Femur (tissue), 1 donor: ENCODE results near the gene DYRK3.

Source experiments
- DNase-seq: peaks from one replicate; pipeline ENCODE4 v3.0.0-alpha.2; 2017

The DYRK3 gene

DNA sequence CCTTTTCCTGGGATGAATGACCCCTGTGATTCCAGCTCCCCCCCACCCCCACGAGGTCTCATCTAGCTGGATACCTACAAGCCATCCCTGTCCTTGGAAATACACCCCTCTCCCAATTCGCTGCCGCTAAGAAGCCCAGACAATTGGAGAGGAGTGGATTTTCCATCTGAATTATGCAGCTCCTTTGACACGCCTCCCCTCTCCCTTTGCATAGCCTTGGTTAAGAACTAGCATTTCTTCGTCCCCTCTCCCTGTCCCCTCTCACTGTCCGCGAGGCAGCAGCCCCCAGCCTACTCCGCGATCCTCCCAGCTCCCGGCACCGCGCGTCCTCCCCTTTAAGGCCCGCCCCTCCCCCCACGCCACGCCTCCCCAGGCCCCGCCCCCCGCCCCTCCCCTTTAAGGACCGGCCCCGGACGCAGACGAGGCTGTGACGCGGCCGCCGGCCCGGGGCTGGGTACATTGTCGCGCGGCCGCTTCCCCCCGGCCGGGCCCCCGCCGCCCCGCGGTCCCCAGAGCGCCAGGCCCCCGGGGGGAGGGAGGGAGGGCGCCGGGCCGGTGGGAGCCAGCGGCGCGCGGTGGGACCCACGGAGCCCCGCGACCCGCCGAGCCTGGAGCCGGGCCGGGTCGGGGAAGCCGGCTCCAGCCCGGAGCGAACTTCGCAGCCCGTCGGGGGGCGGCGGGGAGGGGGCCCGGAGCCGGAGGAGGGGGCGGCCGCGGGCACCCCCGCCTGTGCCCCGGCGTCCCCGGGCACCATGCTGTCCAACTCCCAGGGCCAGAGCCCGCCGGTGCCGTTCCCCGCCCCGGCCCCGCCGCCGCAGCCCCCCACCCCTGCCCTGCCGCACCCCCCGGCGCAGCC, 49.4 kb downstream of the DYRK3 start, which contains the start of gene MAPKAPK2:
Gene MAPKAPK2, plus strand, starts transcription at position 428 of the 856 bp plus-strand sequence. Its CDS starts 325 bp downstream, at position 753.
- DNase-seq = peak; percentile 91

- DNase-seq = no peak
Measured at GRCh38 chr1:206685334-206685768, 50.0 kb downstream of the DYRK3 start.

GRCh38 chr1:206685769-206686477, 50.6 kb downstream of the DYRK3 start:
- DNase-seq = peak; percentile 73

- no peak for DNase-seq
Measured at GRCh38 chr1:206686478-206687249, 51.3 kb downstream of the DYRK3 start.

DNA sequence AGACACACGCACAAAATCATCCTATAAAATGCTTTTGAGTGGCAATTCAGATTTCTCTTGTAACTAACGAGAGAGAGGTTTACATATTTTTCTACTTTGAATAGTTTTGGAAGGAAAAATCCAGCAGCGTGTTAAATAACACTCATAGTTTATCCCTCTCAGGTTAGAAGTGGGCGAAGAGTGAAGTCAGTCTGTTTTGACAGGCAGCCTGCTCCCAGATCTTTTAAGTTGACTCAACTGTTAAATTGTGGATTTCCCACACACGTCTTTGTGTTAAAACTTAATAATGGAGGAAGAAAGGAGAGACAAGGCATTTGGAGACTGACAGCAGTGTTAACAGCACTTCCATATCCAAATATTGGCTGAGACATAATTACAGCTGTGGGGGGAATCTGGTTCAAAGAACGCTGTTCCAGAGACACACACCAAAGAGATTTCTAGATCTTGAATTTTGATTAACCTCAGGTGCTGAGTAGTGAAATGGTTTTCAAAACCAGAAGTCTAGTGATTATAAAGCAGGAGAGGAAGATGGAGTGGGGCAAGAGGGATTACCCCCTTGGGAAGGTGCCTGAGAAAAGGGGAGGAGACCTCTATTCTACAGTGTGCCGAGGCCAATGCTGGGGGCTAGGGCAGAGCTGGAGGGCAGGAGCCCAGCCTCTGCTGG, 52.0 kb downstream of the DYRK3 start:
- no peak for DNase-seq

DNA sequence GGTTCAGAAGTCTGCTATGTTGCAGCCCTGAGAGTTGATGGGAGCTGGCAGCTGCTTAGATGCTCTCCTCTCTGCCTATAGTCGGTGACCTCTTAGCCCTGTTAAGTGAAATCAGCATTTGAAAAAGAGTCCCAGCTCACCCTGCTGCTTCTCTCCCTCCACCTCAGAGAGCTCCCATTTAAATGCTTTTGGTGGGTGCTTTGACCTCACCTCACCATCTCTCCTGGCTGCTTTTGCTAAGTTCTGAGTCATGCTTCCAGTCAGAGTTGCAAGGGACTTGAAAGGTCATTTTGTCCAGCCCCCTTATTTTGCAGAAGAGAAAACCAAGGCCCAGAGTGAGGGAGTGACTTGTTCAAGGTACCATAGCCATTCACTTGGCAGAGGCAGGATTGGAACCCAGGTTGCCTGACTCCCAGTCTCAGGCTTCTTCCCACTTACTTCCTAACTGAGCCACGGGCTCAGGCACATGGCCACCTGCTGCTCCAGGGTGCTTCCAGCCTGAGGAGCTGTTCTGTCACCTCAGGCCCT, 52.6 kb downstream of the DYRK3 start:
- DNase-seq = no peak

DNA sequence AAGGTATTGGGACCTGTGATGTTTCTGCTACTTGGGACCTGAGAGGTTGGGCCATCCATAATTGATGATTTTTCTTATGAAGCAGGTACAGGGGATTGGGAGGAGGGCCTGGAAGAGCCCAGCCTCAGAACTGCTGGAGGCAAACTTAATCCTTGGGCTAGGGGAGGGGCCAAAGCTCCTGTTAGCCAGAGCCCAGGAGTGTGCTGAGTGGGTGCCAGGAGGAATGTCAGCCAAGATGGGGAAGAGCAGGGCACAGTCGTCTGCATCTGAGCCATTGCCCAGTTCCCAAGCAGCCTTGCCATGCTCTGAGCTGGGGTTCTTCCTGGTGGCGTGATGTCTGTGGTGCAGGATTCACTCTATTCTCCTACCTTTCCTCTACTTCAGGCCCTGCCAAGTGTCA, 55.2 kb downstream of the DYRK3 start:
- DNase-seq = no peak

- no peak for DNase-seq
Measured at GRCh38 chr1:206691604-206692003, 56.3 kb downstream of the DYRK3 start.

GRCh38 chr1:206693029-206693428, 57.7 kb downstream of the DYRK3 start:
- peak; percentile 82 for DNase-seq

GRCh38 chr1:206693592-206693991, 58.3 kb downstream of the DYRK3 start:
- no peak for DNase-seq

- DNase-seq = no peak
Measured at GRCh38 chr1:206694171-206695124, 59.1 kb downstream of the DYRK3 start.

DNA sequence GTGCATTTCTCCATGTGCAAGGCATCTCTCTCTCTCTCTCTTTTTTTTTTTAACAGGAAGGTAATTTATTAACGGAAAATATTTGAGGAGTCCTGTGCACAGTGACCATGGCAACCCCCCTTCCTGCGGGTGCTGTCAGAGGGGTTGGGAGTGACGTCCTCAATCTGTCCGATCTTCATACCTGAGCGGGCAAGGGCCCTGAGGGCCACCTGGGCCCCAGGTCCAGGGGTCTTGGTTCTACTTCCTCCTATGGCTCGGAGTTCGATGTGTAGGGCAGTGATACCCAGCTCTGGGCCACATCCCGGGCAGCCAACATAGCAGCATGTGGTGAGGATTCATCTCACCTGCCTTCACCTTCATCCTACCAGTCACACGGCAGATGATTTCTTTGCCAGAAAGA, 60.4 kb downstream of the DYRK3 start:
- DNase-seq = no peak

- no peak for DNase-seq
Measured at GRCh38 chr1:206696812-206697585, 61.7 kb downstream of the DYRK3 start.

DNA sequence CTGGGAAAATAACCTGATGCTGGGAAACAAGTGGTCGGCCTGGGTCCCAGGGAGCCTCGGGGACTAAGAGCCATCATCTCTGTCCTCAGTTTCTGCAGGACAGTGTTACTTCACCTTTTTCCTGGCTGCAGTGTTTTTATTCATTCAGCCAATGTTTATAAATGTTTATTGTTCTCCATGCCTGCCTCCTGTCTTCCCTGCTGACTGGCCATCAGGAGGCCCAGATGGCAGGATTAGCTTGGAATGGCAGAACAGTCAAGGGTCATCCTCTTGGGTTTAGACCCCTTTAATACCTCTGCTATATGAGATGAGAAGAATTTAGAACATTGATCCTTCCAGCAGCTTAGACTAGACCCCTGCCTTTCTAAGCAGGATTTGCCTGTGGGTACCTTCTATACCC, 62.7 kb downstream of the DYRK3 start:
- no peak for DNase-seq
